ENCODE data around the gene MAGOH. TPM values are rescaled to one million over a fixed set of nuclear protein-coding genes. Genes with fewer than 3 reads are reported as not detected.

MAGOH gene
- total and polyA plus RNA-seq, 2 of the 13 experiments (the other 11 are each of a cell fraction or from before 2014, with no cell fraction given): 24.1 to 87.0 TPM

GRCh38 chr1:53183095-53183990, 55.0 kb downstream of the MAGOH start (continued):
- TF ChIP-seq ZGPAT (CRISPR knock-in tag; IDR thresholded peaks at IDR 0.05) (peak; percentile 94), E2F5 (CRISPR knock-in tag; conservative IDR thresholded peaks at IDR 0.05) (no peak), POLR2A (IDR thresholded peaks at IDR 0.05; ENCODE audit: insufficient read depth in 1 of 2, low read depth in 2 of 2, low read length in 2 of 2) (peak in 1 of 2 experiments; percentile 74; a peak in 3 of 4 replicates), FOXC1 (CRISPR knock-in tag; IDR thresholded peaks at IDR 0.05; ENCODE audit: borderline replicate concordance) (peak; percentile 50; the same call in 1 of the 2 replicates), FOXP4 (CRISPR knock-in tag; IDR thresholded peaks at IDR 0.05) (peak; percentile 98), ZSCAN9 (CRISPR knock-in tag; IDR thresholded peaks at IDR 0.05; ENCODE audit: borderline replicate concordance) (peak; percentile 78), ATAD3A (CRISPR knock-in tag; IDR thresholded peaks at IDR 0.05) (no peak), REL (CRISPR knock-in tag; conservative IDR thresholded peaks at IDR 0.05) (no peak), TCF12 (IDR thresholded peaks at IDR 0.05) (no peak), TCF12 (CRISPR knock-in tag; IDR thresholded peaks at IDR 0.05) (peak; percentile 79), ZNF101 (CRISPR knock-in tag; IDR thresholded peaks at IDR 0.05; ENCODE audit: borderline replicate concordance, low read depth) (no peak), ZNF780A (CRISPR knock-in tag; IDR thresholded peaks at IDR 0.05) (no peak), NFKBIZ (CRISPR knock-in tag; IDR thresholded peaks at IDR 0.05) (peak; percentile 73; the same call in 1 of the 2 replicates), ZBTB43 (CRISPR knock-in tag; conservative IDR thresholded peaks at IDR 0.05) (peak; percentile 96), ZNF414 (CRISPR knock-in tag; IDR thresholded peaks at IDR 0.05) (peak; percentile 96), NCOA1 (CRISPR knock-in tag; IDR thresholded peaks at IDR 0.05) (peak; percentile 96), ATF4 (CRISPR knock-in tag; IDR thresholded peaks at IDR 0.05) (peak in 1 of 2 experiments; percentile 85; a peak in 2 of 4 replicates), KAT2B (IDR thresholded peaks at IDR 0.05; ENCODE audit: borderline replicate concordance, low read depth, low read length) (no peak), PATZ1 (CRISPR knock-in tag; IDR thresholded peaks at IDR 0.05) (peak; percentile 100)

Measured in HepG2 (cell line).